GM18867 (cell line): ENCODE measurements around the gene ADGB.
"Not testable (repeated sequence)": the region's sequence is repeated elsewhere in the genome, so short reads cannot be mapped to it uniquely, and the experiment has no call there.

Source experiments
- ATAC-seq: cut with Tn5 transposase; IDR thresholded peaks from one replicate; pipeline ENCODE4 v1.9.1; 2021; ENCODE audit warnings: mild to moderate bottlenecking, moderate library complexity; ENCODE audit not compliant: unreplicated experiment

Gene ADGB

GRCh38 chr6:146815511-146816462 lies 217.0 kb downstream of the ADGB start:
- ATAC-seq: not testable (repeated sequence)

GRCh38 chr6:146819596-146820320 lies 221.0 kb downstream of the ADGB start:
- no peak for ATAC-seq

GRCh38 chr6:146827216-146827928 lies 228.6 kb downstream of the ADGB start:
- ATAC-seq: no peak

GRCh38 chr6:146829792-146830565 lies 231.2 kb downstream of the ADGB start:
- no peak for ATAC-seq

GRCh38 chr6:146833157-146833556 lies 234.4 kb downstream of the ADGB start:
- no peak for ATAC-seq

- ATAC-seq: no peak
Observed at GRCh38 chr6:146840216-146840615, 241.4 kb downstream of the ADGB start.

- ATAC-seq: no peak
Observed at GRCh38 chr6:146840641-146841040, 241.9 kb downstream of the ADGB start.

- ATAC-seq: no peak
Observed at GRCh38 chr6:146847426-146847825, 248.7 kb downstream of the ADGB start.

GRCh38 chr6:146850238-146850896 lies 251.6 kb downstream of the ADGB start:
- no peak for ATAC-seq

- ATAC-seq: no peak
Observed at GRCh38 chr6:146850981-146851380, 252.2 kb downstream of the ADGB start.

GRCh38 chr6:146851837-146852236 lies 253.1 kb downstream of the ADGB start:
- no peak for ATAC-seq

GRCh38 chr6:146854521-146855255 lies 255.9 kb downstream of the ADGB start:
- not testable (repeated sequence) for ATAC-seq

GRCh38 chr6:146855889-146856288 lies 257.1 kb downstream of the ADGB start:
- ATAC-seq: no peak

- peak; percentile 42 for ATAC-seq
Observed at GRCh38 chr6:146856296-146856695, 257.5 kb downstream of the ADGB start.

GRCh38 chr6:146857180-146857979 lies 258.6 kb downstream of the ADGB start:
- ATAC-seq: peak; percentile 97

GRCh38 chr6:146857980-146858347 lies 259.2 kb downstream of the ADGB start:
- peak; percentile 28 for ATAC-seq

- ATAC-seq: no peak
Observed at GRCh38 chr6:146859206-146859605, 260.4 kb downstream of the ADGB start.

GRCh38 chr6:146859795-146860495 lies 261.2 kb downstream of the ADGB start:
- ATAC-seq: no peak
